HEK293 (cell line): ENCODE measurements around the gene USP5.

Source experiments
- EGR2 ChIP-seq: fragments of 450-650 bp; formaldehyde crosslinking; IDR thresholded peaks from 2 replicates; pipeline ENCODE4 v1.5.1; 2016; ENCODE audit warnings: low read depth, missing biosample characterization, missing genetic modification characterization
- GFI1B ChIP-seq: fragments of 450-650 bp; formaldehyde crosslinking; IDR thresholded peaks from 2 replicates; pipeline ENCODE4 v1.5.1; 2016; ENCODE audit warnings: missing biosample characterization, missing genetic modification characterization
- GLI4 ChIP-seq: fragments of 450-650 bp; formaldehyde crosslinking; IDR thresholded peaks from 2 replicates; pipeline ENCODE4 v1.5.1; 2016; ENCODE audit warnings: missing biosample characterization, missing genetic modification characterization
- GLIS1 ChIP-seq: fragments of 450-650 bp; formaldehyde crosslinking; IDR thresholded peaks from 2 replicates; pipeline ENCODE4 v1.5.1; 2016; ENCODE audit warnings: missing biosample characterization, missing genetic modification characterization
- GLIS2 ChIP-seq: fragments of 450-650 bp; formaldehyde crosslinking; IDR thresholded peaks from 2 replicates; pipeline ENCODE4 v1.5.1; 2016; ENCODE audit warnings: missing biosample characterization, missing genetic modification characterization
- IKZF3 ChIP-seq: fragments of 450-650 bp; IDR thresholded peaks from 2 replicates; pipeline ENCODE4 v1.5.0; 2018; ENCODE audit warnings: missing biosample characterization, mild to moderate bottlenecking, missing genetic modification characterization, moderate library complexity
- KLF17 ChIP-seq: fragments of 450-650 bp; formaldehyde crosslinking; IDR thresholded peaks from 2 replicates; pipeline ENCODE4 v1.5.1; 2016; ENCODE audit warnings: missing biosample characterization, missing genetic modification characterization
- KLF9 ChIP-seq: fragments of 450-650 bp; formaldehyde crosslinking; IDR thresholded peaks from 2 replicates; pipeline ENCODE4 v1.5.1; 2016; ENCODE audit warnings: missing biosample characterization, missing genetic modification characterization, low read depth
- OVOL3 ChIP-seq: fragments of 450-650 bp; formaldehyde crosslinking; IDR thresholded peaks from 2 replicates; pipeline ENCODE4 v1.5.1; 2016; ENCODE audit warnings: missing biosample characterization, missing genetic modification characterization
- PRDM2 ChIP-seq: fragments of 450-650 bp; formaldehyde crosslinking; IDR thresholded peaks from 2 replicates; pipeline ENCODE4 v1.5.1; 2016; ENCODE audit warnings: missing biosample characterization, missing genetic modification characterization, borderline replicate concordance
- RBAK ChIP-seq: fragments of 450-650 bp; formaldehyde crosslinking; IDR thresholded peaks from 2 replicates; pipeline ENCODE4 v1.5.1; 2016; ENCODE audit warnings: missing biosample characterization, missing genetic modification characterization
- ZBTB7A ChIP-seq: fragments of 450-650 bp; formaldehyde crosslinking; IDR thresholded peaks from 2 replicates; pipeline ENCODE4 v1.5.1; 2016; ENCODE audit warnings: low read depth, missing biosample characterization, missing genetic modification characterization
- ZNF114 ChIP-seq: fragments of 450-650 bp; formaldehyde crosslinking; IDR thresholded peaks from 2 replicates; pipeline ENCODE4 v1.5.0; 2017; ENCODE audit warnings: missing biosample characterization, missing genetic modification characterization
- ZNF138 ChIP-seq: fragments of 450-650 bp; formaldehyde crosslinking; IDR thresholded peaks from 2 replicates; pipeline ENCODE4 v1.5.1; 2016; ENCODE audit warnings: missing biosample characterization, missing genetic modification characterization, borderline replicate concordance
- ZNF148 ChIP-seq: fragments of 450-650 bp; formaldehyde crosslinking; IDR thresholded peaks from 2 replicates; pipeline ENCODE4 v1.5.0; 2017; ENCODE audit warnings: missing biosample characterization, missing genetic modification characterization, borderline replicate concordance
- ZNF2 ChIP-seq: fragments of 450-650 bp; formaldehyde crosslinking; IDR thresholded peaks from 2 replicates; pipeline ENCODE4 v1.5.1; 2016; ENCODE audit warnings: missing biosample characterization, missing genetic modification characterization
- ZNF202 ChIP-seq: fragments of 450-650 bp; formaldehyde crosslinking; IDR thresholded peaks from 2 replicates; pipeline ENCODE4 v1.5.1; 2016; ENCODE audit warnings: missing biosample characterization, missing genetic modification characterization, borderline replicate concordance
- ZNF280C ChIP-seq: fragments of 450-650 bp; formaldehyde crosslinking; IDR thresholded peaks from 2 replicates; pipeline ENCODE4 v1.5.1; 2016; ENCODE audit warnings: missing biosample characterization, missing genetic modification characterization
- ZNF324 ChIP-seq: fragments of 450-650 bp; formaldehyde crosslinking; IDR thresholded peaks from 2 replicates; pipeline ENCODE4 v1.5.1; 2016; ENCODE audit warnings: missing biosample characterization, missing genetic modification characterization
- ZNF398 ChIP-seq: fragments of 450-650 bp; formaldehyde crosslinking; IDR thresholded peaks from 2 replicates; pipeline ENCODE4 v1.5.1; 2017; ENCODE audit warnings: missing biosample characterization, missing genetic modification characterization
- ZNF423 ChIP-seq: fragments of 450-650 bp; formaldehyde crosslinking; IDR thresholded peaks from 2 replicates; pipeline ENCODE4 v1.5.1; 2016; ENCODE audit warnings: missing biosample characterization, missing genetic modification characterization
- ZNF555 ChIP-seq: fragments of 450-650 bp; formaldehyde crosslinking; conservative IDR thresholded peaks from 2 replicates; pipeline ENCODE4 v1.5.1; 2017; ENCODE audit warnings: missing biosample characterization, mild to moderate bottlenecking, missing genetic modification characterization, inconsistent platforms
- ZNF629 ChIP-seq: fragments of 450-650 bp; formaldehyde crosslinking; IDR thresholded peaks from 2 replicates; pipeline ENCODE4 v1.5.1; 2017; ENCODE audit warnings: missing biosample characterization, missing genetic modification characterization
- ZNF701 ChIP-seq: fragments of 450-650 bp; formaldehyde crosslinking; IDR thresholded peaks from 2 replicates; pipeline ENCODE4 v1.5.1; 2016; ENCODE audit warnings: missing biosample characterization, missing genetic modification characterization
- ZNF747 ChIP-seq: fragments of 450-650 bp; formaldehyde crosslinking; IDR thresholded peaks from 2 replicates; pipeline ENCODE4 v1.5.1; 2016; ENCODE audit warnings: missing biosample characterization, missing genetic modification characterization
- ZNF792 ChIP-seq: fragments of 450-650 bp; formaldehyde crosslinking; IDR thresholded peaks from 2 replicates; pipeline ENCODE4 v1.5.1; 2016; ENCODE audit warnings: missing biosample characterization, missing genetic modification characterization

USP5 gene

GRCh38 chr12:6827982-6828780 lies 23.8 kb upstream of the USP5 start, which contains the start of gene P3H3 (continued):
- TF ChIP-seq ZNF280C (tag by site-specific recombination) (no peak), EGR2 (tag by site-specific recombination) (peak; percentile 55), ZNF2 (tag by site-specific recombination) (0 out of 2 replicates have a peak, but pooled peaks have one; percentile 13), ZNF747 (tag by site-specific recombination) (no peak), ZNF324 (tag by site-specific recombination) (peak; percentile 90), KLF17 (tag by site-specific recombination) (peak; percentile 81), IKZF3 (tag by site-specific recombination) (peak; percentile 83), KLF9 (tag by site-specific recombination) (peak; percentile 55), ZNF202 (tag by site-specific recombination) (no peak), ZNF792 (tag by site-specific recombination) (0 out of 2 replicates have a peak, but pooled peaks have one; percentile 52), GLI4 (peak; percentile 92; the same call in 1 of the 2 replicates), ZNF555 (tag by site-specific recombination) (no peak), GFI1B (no peak), PRDM2 (no peak), ZNF114 (tag by site-specific recombination) (no peak), ZNF398 (tag by site-specific recombination) (peak; percentile 100), GLIS2 (tag by site-specific recombination) (peak; percentile 8; the same call in 1 of the 2 replicates), RBAK (tag by site-specific recombination) (no peak), OVOL3 (tag by site-specific recombination) (no peak), ZBTB7A (peak; percentile 90), ZNF138 (no peak), GLIS1 (tag by site-specific recombination) (0 out of 2 replicates have a peak, but pooled peaks have one; percentile 4), ZNF629 (tag by site-specific recombination) (peak; percentile 71; the same call in 1 of the 2 replicates), ZNF701 (tag by site-specific recombination) (peak; percentile 55; the same call in 1 of the 2 replicates), ZNF423 (tag by site-specific recombination) (no peak), ZNF148 (tag by site-specific recombination) (no peak; the same call in 1 of the 2 replicates)
